HG03342 (cell line): ENCODE results near the gene EEF1A2.

Experiments
- ATAC-seq: cut with Tn5 transposase; IDR thresholded peaks from one replicate; pipeline ENCODE4 v1.9.1; 2021; ENCODE audit warnings: mild to moderate bottlenecking, moderate library complexity; ENCODE audit not compliant: unreplicated experiment

The EEF1A2 gene

DNA sequence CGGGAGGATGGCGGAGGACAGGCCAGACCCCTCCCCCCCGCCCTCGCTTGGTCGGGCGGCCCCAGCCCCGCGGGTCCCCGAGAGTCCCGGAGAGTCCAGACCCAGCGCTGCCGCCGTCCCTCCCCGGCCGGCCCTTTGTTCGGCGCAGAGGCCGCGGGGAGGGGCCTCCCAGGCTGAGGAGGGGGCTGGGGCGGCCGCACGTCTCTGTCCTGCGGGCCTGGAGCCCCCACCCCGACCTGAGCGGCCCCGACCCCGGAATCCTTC is 27.2 kb downstream of the EEF1A2 start:
- no peak for ATAC-seq

DNA sequence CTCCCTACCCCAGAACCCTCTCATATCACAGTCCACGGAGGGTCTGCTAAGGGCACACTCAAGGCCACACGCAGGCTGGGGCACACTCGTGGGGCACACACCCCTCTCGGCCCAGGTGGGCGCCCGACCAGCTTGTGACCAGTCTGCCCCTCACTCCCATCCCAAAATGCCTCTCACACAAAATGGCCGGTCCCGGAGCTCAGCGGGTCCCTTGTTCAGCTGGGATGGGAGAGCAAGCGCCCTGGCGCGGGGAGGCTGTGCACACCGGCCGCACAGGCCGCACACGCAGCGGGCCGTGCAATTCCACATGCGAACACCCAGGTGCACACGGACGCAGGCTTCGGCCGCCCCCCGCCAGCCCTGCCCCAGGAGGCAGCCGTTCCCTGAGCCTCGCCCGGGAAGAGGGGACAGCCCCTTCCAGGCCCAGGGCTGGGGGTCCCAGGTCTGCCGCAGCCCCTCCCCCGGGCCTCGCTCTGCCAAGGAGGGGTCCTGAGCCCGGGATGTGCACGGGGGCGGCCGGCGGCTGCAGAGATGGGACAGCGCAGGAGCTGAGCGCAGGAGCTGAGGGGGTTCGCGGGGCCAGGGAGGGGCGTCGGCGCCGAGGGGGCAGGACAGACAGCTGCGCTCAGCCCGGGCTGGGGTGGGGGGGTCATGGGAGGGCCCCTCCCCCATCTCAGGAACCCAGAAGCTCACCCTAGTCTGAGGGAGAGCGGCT is 27.7 kb downstream of the EEF1A2 start:
- no peak for ATAC-seq

GRCh38 chr20:63470410-63470809 is 28.5 kb downstream of the EEF1A2 start:
- no peak for ATAC-seq

GRCh38 chr20:63469713-63470101 is 29.2 kb downstream of the EEF1A2 start:
- ATAC-seq = no peak

GRCh38 chr20:63469019-63469712 is 29.7 kb downstream of the EEF1A2 start:
- no peak for ATAC-seq

DNA sequence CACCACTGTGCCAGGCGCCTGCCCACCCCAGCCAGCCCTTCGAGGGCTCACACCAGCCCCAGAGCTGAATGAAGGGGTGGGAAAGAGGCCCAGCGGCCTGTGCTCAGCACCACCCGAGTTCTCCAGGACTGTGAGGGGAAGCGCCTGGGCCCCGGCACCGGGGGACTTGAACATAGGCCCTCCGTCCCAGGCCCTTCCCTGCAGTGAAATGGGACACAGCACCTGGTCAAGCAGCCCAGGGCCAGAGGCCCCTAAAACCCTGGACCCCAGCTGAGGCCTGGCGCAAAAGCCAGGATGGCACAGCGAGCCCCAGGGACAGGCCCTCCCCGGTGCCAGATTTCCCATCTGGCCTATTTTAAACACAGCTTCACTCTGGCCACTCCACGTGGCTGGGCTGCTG is 30.5 kb downstream of the EEF1A2 start:
- ATAC-seq = no peak

- no peak for ATAC-seq
These were observed 31.4 kb downstream of the EEF1A2 start for GRCh38 chr20:63467294-63468083.

DNA sequence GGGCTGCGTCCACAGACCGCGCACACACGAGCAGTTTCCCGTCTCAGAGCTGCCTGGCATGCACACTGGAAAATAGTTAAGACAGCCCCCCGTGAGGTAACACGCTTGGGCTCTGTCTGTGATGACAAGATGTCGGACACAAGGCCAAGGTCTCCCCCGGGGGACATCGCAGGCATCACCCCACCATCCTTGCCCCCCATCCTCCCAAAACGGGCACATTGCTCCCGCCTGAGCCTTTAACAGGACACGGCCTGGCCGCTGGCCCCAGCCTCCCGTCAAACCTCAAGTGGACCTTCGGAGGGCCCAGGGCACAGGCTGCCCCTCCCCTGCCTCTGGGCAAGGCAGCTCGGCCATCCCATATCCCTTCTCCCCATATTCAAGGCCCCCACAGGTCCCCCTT is 32.0 kb downstream of the EEF1A2 start:
- ATAC-seq = no peak

- ATAC-seq = no peak
These were observed 32.5 kb downstream of the EEF1A2 start for GRCh38 chr20:63466250-63466825.

DNA sequence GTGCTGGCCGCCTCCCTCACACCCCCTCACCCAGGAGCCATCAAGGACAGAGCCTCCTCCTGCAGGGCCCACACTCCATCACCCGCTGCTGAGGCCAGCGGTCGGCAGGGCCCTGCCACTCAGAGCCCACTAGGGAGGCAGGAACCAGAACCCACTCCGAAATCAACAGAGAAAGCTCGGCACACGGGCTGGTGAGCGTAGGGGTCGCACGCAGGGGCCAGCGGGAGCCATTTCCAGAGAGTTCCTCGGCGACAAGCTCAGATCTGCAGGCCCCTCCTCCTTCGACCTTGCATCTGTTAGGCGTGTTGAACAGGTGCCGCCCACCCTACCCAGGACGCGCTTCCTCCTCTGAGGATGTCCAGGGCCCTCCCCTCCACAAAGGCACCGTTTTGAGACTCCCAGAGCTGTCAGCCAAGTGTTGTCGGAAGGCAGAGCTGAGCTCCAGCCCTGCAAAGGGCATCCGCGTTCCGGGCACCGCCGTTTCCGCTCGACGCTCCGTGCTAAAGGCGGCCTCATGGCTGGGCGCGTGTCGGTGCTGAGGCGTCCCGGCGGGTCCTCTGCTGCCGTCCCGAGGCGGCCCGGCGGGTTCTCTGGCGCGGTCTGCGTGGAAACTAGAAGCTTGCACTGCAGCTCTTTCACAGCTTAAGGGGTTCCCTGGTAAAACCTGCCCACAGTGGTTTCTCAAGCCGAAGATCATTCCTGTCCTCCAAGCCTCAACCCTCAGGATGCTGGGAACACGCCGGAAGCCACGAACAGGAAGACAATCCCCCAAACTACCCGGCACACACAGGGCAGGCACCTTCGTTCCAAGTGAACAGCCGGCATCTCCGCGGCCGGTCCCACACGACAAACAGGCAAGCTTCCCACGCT is 33.3 kb downstream of the EEF1A2 start:
- ATAC-seq = no peak

GRCh38 chr20:63464289-63464635 is 34.6 kb downstream of the EEF1A2 start:
- ATAC-seq = no peak

DNA sequence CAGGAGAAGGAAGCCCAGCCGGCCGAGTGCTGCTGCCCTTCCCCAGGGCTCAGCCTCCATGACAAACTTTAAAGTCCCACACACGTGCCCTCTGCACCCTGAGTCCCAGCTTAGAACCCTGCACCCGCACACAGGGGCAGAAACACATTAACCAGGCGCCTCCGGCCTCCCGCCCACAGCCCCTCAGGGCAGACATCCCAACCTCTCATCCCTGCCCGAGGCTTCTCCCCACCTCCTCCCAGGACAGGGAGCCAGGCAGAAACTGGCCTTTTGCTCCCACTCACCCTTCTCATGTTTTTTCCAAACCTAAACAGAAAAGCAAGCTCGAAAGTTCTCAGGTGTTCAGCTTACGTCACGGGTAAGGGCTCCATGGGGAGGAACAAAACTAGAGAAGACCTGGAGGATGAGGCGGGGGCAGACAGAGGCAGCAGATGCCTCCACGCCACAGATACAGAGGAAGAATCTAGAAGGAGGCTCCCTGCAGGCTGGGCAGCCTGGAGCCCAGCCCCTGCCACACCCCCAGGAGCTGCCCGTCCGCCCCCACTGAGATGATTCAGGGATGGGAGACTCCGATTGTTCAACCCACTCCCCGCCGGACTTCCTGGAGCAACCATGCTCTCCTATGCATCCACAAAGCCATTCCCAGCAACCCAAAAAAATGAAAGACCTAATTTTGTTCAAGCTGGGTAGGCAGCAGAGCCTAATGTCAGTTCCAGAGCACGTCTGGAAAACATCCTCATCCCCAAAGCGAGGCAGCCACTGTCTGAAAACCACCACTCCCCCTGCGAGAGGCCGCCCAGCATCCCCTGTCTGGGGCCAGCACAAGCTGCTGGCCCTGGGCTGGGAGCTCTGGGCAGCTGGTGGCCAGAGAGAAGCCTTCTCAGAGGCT is 35.2 kb downstream of the EEF1A2 start:
- no peak for ATAC-seq

GRCh38 chr20:63462244-63462643 is 36.6 kb downstream of the EEF1A2 start:
- ATAC-seq = no peak

- no peak for ATAC-seq
These were observed 37.6 kb downstream of the EEF1A2 start for GRCh38 chr20:63461104-63461763.

DNA sequence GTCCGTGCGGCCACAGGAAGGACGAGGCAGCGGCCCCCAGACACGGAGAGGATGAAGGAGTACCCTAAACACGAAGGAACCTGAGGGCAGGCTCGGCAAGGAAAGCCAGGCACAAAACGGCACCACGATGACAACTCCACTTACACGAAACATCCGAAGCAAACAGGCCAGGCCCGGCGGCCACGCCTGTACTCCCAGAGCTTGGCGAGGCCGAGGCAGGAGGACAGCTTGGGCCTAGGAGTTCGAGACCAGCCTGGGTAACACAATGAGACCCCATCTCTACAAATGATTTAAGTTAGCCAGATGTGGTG is 39.9 kb downstream of the EEF1A2 start:
- ATAC-seq = no peak

- no peak for ATAC-seq
These were observed 40.5 kb downstream of the EEF1A2 start for GRCh38 chr20:63458170-63459069.

DNA sequence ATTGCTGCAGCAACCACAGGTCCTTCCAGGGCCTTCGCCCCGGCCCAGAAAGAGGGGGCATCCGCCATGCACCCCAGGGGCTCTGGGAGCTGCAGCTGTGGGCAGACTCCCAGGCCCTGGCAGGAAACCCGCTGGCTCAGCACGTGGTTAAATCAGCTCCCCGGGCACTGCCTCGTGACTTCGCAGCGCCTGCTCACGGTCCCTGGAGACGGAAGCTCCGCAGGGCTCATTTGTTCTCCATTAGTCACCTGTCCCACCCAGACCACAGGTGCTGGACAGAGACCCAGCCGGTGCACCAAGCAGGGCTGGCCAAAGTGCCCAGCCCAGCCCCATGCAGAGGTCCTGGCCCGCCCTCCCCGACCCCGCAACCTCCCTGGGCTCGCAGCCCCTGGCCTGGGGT is 41.1 kb downstream of the EEF1A2 start:
- ATAC-seq = no peak

- ATAC-seq = no peak
These were observed 42.2 kb downstream of the EEF1A2 start for GRCh38 chr20:63456429-63457284.
